SU-DHL-6 (cell line): ENCODE measurements around the gene PDIA2.

ENCODE experiments used
- H2AFZ ChIP-seq: fragments of 200-600 bp; sonication (generic); 2 replicates; pipeline ENCODE4 v1.6.1; 2014; ENCODE audit warnings: low read depth, mild to moderate bottlenecking, moderate library complexity, mixed read lengths, antibody characterized with exemption, low read length; ENCODE audit not compliant: severe bottlenecking
- H3F3A ChIP-seq: fragments of 200-600 bp; shearing (Covaris generic); 2 replicates; pipeline ENCODE4 v1.6.0; 2016; ENCODE audit warnings: antibody characterized with exemption, mild to moderate bottlenecking; ENCODE audit not compliant: insufficient read depth
- H3K27ac ChIP-seq: fragments of 200-600 bp; sonication (generic); 2 replicates; pipeline ENCODE4 v1.5.1; 2016; ENCODE audit warnings: low read depth, mild to moderate bottlenecking, low read length, moderate library complexity, mixed read lengths
- H3K27me3 ChIP-seq: fragments of 200-600 bp; sonication (generic), shearing (Covaris generic); 2 replicates; pipeline ENCODE4 v1.6.0; 2014; ENCODE audit warnings: mild to moderate bottlenecking, low read length
- H3K36me3 ChIP-seq: fragments of 200-600 bp; sonication (generic); 2 replicates; pipeline ENCODE4 v1.6.1; 2014; ENCODE audit warnings: mild to moderate bottlenecking, low read length, mixed read lengths
- H3K4me2 ChIP-seq: fragments of 300-600, 200-600 bp; shearing (Covaris generic), sonication (generic); 2 replicates; pipeline ENCODE4 v1.6.0; 2014; ENCODE audit warnings: low read length, low read depth, mild to moderate bottlenecking; ENCODE audit not compliant: poor library complexity, severe bottlenecking
- H3K4me3 ChIP-seq: fragments of 200-600 bp; sonication (generic); 2 replicates; pipeline ENCODE4 v1.5.1; 2014; ENCODE audit warnings: antibody characterized with exemption, low read length, mild to moderate bottlenecking, mixed read lengths; ENCODE audit not compliant: insufficient read depth, poor library complexity, severe bottlenecking
- H3K79me2 ChIP-seq: fragments of 200-600 bp; sonication (generic); 2 replicates; pipeline ENCODE4 v1.6.1; 2014; ENCODE audit warnings: mild to moderate bottlenecking, low read length, moderate library complexity; ENCODE audit not compliant: insufficient read depth
- H3K9ac ChIP-seq: fragments of 200-600 bp; sonication (generic); 2 replicates; pipeline ENCODE4 v1.7.0; 2014; ENCODE audit warnings: mild to moderate bottlenecking, low read length
- H3K9me2 ChIP-seq: fragments of 200-600 bp; sonication (generic); replicated peaks from 2 replicates; pipeline ENCODE4 v1.6.1; 2014; ENCODE audit warnings: low read length; ENCODE audit not compliant: insufficient read depth
- H3K9me3 ChIP-seq: fragments of 200-600 bp; sonication (generic); 2 replicates; pipeline ENCODE4 v1.6.1; 2014; ENCODE audit warnings: low read length, mixed read lengths; ENCODE audit not compliant: insufficient read depth
- H4K20me1 ChIP-seq: fragments of 200-600 bp; sonication (generic); 2 replicates; pipeline ENCODE4 v1.6.1; 2014; ENCODE audit warnings: low read depth, mild to moderate bottlenecking, antibody characterized with exemption, low read length, moderate library complexity, mixed read lengths
- EZH2phosphoT487 ChIP-seq: fragments of 200-600 bp; sonication (generic), shearing (Covaris generic); conservative IDR thresholded peaks from 2 replicates; pipeline ENCODE4 v1.6.1; 2018; ENCODE audit warnings: mild to moderate bottlenecking, antibody characterized with exemption, low read length, moderate library complexity, mixed read lengths
- TF ChIP-seq, protein P1 (sequence below): fragments of 200-600 bp; sonication (generic); IDR thresholded peaks from one replicate; pipeline ENCODE4 v1.5.1; 2017; ENCODE audit warnings: antibody characterized with exemption, mild to moderate bottlenecking, low read length, moderate library complexity; ENCODE audit not compliant: insufficient read depth, poor library complexity, severe bottlenecking

PDIA2 gene, protein sequence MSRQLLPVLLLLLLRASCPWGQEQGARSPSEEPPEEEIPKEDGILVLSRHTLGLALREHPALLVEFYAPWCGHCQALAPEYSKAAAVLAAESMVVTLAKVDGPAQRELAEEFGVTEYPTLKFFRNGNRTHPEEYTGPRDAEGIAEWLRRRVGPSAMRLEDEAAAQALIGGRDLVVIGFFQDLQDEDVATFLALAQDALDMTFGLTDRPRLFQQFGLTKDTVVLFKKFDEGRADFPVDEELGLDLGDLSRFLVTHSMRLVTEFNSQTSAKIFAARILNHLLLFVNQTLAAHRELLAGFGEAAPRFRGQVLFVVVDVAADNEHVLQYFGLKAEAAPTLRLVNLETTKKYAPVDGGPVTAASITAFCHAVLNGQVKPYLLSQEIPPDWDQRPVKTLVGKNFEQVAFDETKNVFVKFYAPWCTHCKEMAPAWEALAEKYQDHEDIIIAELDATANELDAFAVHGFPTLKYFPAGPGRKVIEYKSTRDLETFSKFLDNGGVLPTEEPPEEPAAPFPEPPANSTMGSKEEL

DNA sequence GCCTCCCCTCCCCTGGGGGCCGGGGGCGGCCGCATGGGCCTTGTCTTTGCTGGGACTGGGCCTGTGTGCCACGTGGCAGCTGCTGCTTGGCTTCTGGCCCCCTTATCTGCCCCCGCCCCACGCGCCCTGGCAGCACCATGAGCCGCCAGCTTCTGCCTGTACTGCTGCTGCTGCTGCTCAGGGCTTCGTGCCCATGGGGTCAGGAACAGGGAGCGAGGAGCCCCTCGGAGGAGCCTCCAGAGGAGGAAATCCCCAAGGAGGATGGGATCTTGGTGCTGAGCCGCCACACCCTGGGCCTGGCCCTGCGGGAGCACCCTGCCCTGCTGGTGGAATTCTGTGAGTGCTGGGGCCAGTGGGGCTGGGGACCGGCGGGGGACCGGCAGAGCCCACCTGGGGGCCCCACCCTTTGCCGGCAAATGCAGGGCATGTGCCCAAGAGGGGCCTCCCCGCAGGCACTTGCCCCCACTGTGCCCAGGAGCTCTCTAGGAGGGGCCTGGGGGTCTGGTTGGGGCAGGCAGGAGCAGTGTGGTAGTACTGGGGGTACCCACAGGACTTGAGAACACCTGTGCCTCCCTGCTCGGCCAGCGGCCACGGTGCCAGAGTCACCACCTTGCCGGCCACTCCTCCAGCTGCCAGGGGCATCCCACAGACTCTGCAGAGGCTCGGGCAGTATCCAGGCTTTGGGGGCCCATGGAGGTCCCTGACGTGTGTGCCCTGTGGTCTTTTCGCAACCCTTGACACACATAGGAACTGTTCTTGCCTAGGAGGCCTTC lies at the start of gene PDIA2:
PDIA2 (plus strand) TSS at position 132 of the 773 bp plus-strand sequence; CDS start at position 138, 6 bp downstream.
- TF ChIP-seq, protein P1, sequence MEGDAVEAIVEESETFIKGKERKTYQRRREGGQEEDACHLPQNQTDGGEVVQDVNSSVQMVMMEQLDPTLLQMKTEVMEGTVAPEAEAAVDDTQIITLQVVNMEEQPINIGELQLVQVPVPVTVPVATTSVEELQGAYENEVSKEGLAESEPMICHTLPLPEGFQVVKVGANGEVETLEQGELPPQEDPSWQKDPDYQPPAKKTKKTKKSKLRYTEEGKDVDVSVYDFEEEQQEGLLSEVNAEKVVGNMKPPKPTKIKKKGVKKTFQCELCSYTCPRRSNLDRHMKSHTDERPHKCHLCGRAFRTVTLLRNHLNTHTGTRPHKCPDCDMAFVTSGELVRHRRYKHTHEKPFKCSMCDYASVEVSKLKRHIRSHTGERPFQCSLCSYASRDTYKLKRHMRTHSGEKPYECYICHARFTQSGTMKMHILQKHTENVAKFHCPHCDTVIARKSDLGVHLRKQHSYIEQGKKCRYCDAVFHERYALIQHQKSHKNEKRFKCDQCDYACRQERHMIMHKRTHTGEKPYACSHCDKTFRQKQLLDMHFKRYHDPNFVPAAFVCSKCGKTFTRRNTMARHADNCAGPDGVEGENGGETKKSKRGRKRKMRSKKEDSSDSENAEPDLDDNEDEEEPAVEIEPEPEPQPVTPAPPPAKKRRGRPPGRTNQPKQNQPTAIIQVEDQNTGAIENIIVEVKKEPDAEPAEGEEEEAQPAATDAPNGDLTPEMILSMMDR, result no peak
- no peak for TF ChIP-seq EZH2phosphoT487
- H3K4me2 ChIP-seq, result no peak within 1 kb of the TSS

DNA sequence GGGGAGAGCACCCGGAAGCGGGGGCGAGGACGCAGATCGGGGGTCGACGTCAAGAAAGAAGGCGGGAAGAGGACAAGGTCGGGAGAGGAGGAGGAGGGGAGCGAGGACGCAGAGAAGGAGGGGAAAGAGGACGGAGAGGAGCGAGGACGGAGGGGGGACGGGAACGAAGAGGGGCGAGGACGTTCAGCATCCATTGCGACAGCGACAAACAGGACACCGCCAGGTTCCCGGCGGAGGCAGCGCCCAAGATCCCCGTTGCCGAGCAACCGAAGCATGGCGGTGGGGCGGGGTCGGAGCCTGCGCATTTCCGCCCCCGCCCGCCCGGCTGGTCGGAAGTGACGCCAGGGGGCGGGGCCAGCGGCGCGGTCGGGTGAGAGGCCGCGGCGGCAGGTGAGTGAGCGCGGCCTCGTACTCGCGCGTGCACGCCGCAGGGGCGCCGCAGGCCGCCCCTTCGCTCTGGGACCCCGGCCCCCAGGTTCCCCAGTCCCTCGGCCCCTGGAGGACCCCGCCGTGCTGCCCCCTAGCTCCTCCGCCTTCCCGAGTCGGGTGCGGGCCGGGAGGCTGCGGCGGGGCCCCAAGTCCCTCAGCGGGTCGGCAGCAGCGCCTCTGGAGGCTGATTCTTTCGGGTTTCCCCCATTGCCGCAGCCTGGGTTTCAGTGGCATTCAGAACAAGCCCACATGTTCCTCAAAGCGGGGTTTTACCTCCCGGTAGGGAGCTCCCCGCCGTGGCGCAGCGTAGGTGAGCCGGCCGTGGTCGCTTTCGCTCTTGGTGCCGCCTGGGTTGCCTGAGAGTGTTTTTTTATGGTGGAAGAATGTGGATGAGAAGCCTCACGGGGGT lies 48.3 kb upstream of the PDIA2 start, which contains the start of gene FAM234A:
FAM234A (plus strand) TSS at position 354 of the 838 bp plus-strand sequence. CDS start 19,593 bp downstream, outside the sequence.
- Histone ChIP-seq H3K9me3 (no peaks in the 10 kb centered on the region), H3K9ac (peak within 1 kb of the TSS; percentile 71), H3K4me2 (peak within 1 kb of the TSS; percentile 60), H3K27me3 (no peaks in the 10 kb centered on the region), H3K9me2 (no peaks in the 10 kb centered on the region), H3F3A (peaks cover 9% of the 10 kb centered on the region), H3K27ac (peak within 1 kb of the TSS; percentile 68), H3K4me3 (peak within 1 kb of the TSS; percentile 74), H3K36me3 (no peaks in the 10 kb centered on the region), H4K20me1 (no peaks in the 10 kb centered on the region), H3K79me2 (peaks cover 6% of the 10 kb centered on the region), H2AFZ (peak within 1 kb of the TSS; percentile 75)
- TF ChIP-seq EZH2phosphoT487, result no peak
- TF ChIP-seq, protein P1, result peak; percentile 42

More for the DNA sequence above, at the start of gene PDIA2:
- Histone ChIP-seq H2AFZ (no peak within 1 kb of the TSS), H3K9me2 (no peaks in the 10 kb centered on the region), H3F3A (no peaks in the 10 kb centered on the region), H3K9ac (no peak within 1 kb of the TSS), H3K27ac (no peak within 1 kb of the TSS), H4K20me1 (no peaks in the 10 kb centered on the region), H3K4me3 (no peak within 1 kb of the TSS), H3K27me3 (no peaks in the 10 kb centered on the region), H3K9me3 (no peaks in the 10 kb centered on the region), H3K36me3 (no peaks in the 10 kb centered on the region), H3K79me2 (no peaks in the 10 kb centered on the region)

DNA sequence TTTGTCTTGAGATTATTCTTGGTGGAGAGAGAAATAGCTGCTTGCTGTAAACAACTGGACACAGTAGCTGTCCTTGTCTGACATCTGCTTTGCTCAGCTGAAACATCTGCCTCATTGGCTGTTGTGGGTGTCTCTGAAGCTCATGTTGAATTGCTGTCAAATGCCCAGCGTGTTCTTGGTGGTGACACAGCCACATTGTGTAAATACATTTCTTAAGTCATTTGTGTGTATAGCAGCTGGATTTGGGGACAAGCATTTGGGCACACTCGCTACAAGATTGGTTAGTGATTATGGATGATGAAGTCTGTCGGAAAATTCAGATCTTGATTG lies 43.1 kb upstream of the PDIA2 start:
- Histone ChIP-seq H3K4me2 (no peak overlapping the region), H3K36me3 (no peaks in the 10 kb centered on the region)
- no peak for TF ChIP-seq EZH2phosphoT487
- TF ChIP-seq, protein P1, result no peak

More for the DNA sequence above, 43.1 kb upstream of the PDIA2 start:
- Histone ChIP-seq H3K27me3 (no peaks in the 10 kb centered on the region), H3K9me3 (no peaks in the 10 kb centered on the region), H3K9me2 (no peaks in the 10 kb centered on the region), H2AFZ (no peak overlapping the region), H3K4me3 (no peak overlapping the region), H3K79me2 (peaks cover 10% of the 10 kb centered on the region), H3K27ac (no peak overlapping the region), H4K20me1 (no peaks in the 10 kb centered on the region), H3F3A (peaks cover 8% of the 10 kb centered on the region), H3K9ac (no peak overlapping the region)
